Loucy (cell line): Measurements from ENCODE around the gene ADAM11.

Experiments
- EZH2phosphoT487 ChIP-seq: fragments of 200-600 bp; IDR thresholded peaks from 2 replicates; pipeline ENCODE4 v1.6.1; 2018; ENCODE audit warnings: antibody characterized with exemption, mild to moderate bottlenecking, moderate library complexity, borderline replicate concordance
- TF ChIP-seq, protein P1 (sequence below): fragments of 200-600 bp; sonication (generic); conservative IDR thresholded peaks from 2 replicates; pipeline ENCODE4 v1.5.1; 2014; ENCODE audit warnings: mild to moderate bottlenecking, antibody characterized with exemption, low read length

DNA sequence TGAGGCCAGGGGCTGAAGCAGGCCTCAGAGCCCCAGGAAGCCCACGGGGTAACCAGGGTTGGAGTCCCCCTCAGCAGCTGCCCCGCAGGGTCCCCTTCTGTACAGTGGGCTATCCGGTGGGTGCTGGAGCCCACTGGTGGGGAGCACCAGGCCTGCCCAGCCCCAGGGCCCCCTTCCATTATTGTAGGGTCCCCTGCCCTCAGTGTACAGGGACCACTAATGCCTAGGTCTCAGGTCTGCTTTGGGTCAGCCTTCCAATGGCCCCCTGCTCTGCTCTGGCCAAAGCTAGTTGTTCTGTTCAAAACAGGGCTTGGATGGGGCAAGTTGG lies 1.1 kb downstream of the ADAM11 start:
- TF ChIP-seq, protein P1, sequence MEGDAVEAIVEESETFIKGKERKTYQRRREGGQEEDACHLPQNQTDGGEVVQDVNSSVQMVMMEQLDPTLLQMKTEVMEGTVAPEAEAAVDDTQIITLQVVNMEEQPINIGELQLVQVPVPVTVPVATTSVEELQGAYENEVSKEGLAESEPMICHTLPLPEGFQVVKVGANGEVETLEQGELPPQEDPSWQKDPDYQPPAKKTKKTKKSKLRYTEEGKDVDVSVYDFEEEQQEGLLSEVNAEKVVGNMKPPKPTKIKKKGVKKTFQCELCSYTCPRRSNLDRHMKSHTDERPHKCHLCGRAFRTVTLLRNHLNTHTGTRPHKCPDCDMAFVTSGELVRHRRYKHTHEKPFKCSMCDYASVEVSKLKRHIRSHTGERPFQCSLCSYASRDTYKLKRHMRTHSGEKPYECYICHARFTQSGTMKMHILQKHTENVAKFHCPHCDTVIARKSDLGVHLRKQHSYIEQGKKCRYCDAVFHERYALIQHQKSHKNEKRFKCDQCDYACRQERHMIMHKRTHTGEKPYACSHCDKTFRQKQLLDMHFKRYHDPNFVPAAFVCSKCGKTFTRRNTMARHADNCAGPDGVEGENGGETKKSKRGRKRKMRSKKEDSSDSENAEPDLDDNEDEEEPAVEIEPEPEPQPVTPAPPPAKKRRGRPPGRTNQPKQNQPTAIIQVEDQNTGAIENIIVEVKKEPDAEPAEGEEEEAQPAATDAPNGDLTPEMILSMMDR = 0 out of 2 replicates have a peak, but pooled peaks have one; percentile 3
- no peak for TF ChIP-seq EZH2phosphoT487
